Glomerular endothelial cell (primary cell): ENCODE measurements around the gene OSBP. TPM values are rescaled to one million over a fixed set of nuclear protein-coding genes. Genes with fewer than 3 reads are reported as not detected.

Experiments used
- total RNA-seq: library from RNA; depleted of rRNA; stranded (reverse); fragments of >200 nt; gene quantifications from 2 replicates; pipeline ENCODE4 v1.2.3, GENCODE V29; 2015

Gene OSBP
- total RNA-seq, 1 donor from 2014 or later: 33.3 TPM

Other genes with a start within 250 kb of the OSBP start
- gene OR5A2, start 189.4 kb downstream of the OSBP start, total RNA-seq: not detected in 2 replicates
- not detected in 2 replicates for gene OR5A1, start 179.3 kb downstream of the OSBP start, total RNA-seq
- not detected in 2 replicates for gene OR4D6, start 158.8 kb downstream of the OSBP start, total RNA-seq
- gene OR4D10, start 142.5 kb downstream of the OSBP start, total RNA-seq: not detected in 2 replicates
- not detected in 2 replicates for gene OR4D11, start 112.2 kb downstream of the OSBP start, total RNA-seq
- not detected in 2 replicates for gene OR4D9, start 104.2 kb downstream of the OSBP start, total RNA-seq
- 16.2 and 30.7 TPM in 2 replicates for gene PATL1, start 53.3 kb upstream of the OSBP start, total RNA-seq
- not detected in 2 replicates for gene OR10V1, start 98.1 kb upstream of the OSBP start, total RNA-seq
- gene STX3, start 139.6 kb upstream of the OSBP start, total RNA-seq: 70.9 and 77.0 TPM in 2 replicates
- 44.8 and 51.2 TPM in 2 replicates for gene MRPL16, start 195.0 kb upstream of the OSBP start, total RNA-seq
- gene CBLIF, start 229.7 kb upstream of the OSBP start, total RNA-seq: not detected in 2 replicates